Immature natural killer cell (primary cell): ENCODE results near the gene TECPR2. TPM values are rescaled to one million over a fixed set of nuclear protein-coding genes. Genes with fewer than 3 reads are reported as not detected.

Source experiments
- DNase-seq, 3 donors: peaks; one replicate each; pipeline ENCODE4 v3.0.0; 2022; ENCODE audit warnings: mixed read lengths in 1 of 3
- H3K27ac Mint-ChIP-seq, 6 donors: one replicate each; pipeline ENCODE4 v1.8.0; 2020; ENCODE audit warnings: mixed read lengths in 6 of 6, mild to moderate bottlenecking in 5 of 6, inconsistent platforms in 4 of 6, moderate library complexity in 3 of 6
- H3K27me3 Mint-ChIP-seq, 3 donors: one replicate each; pipeline ENCODE4 v1.8.0; 2020 to 2021; ENCODE audit warnings: low read depth in 3 of 3, mild to moderate bottlenecking in 3 of 3, mixed read lengths in 3 of 3, moderate library complexity in 3 of 3, inconsistent platforms in 1 of 3
- H3K36me3 Mint-ChIP-seq, 3 donors: one replicate each; pipeline ENCODE4 v1.8.0; 2020; ENCODE audit warnings: mixed read lengths in 3 of 3, inconsistent platforms in 2 of 3, mild to moderate bottlenecking in 2 of 3
- H3K4me1 Mint-ChIP-seq, 2 donors: one replicate each; pipeline ENCODE4 v1.8.0; 2020; ENCODE audit warnings: inconsistent platforms in 2 of 2, mild to moderate bottlenecking in 2 of 2, mixed read lengths in 2 of 2, moderate library complexity in 1 of 2
- H3K4me3 Mint-ChIP-seq, 5 donors: one replicate each; pipeline ENCODE4 v1.8.0; 2020; ENCODE audit warnings: mild to moderate bottlenecking in 5 of 5, mixed read lengths in 5 of 5, inconsistent platforms in 3 of 5, moderate library complexity in 3 of 5
- H3K9me3 Mint-ChIP-seq, 6 donors: one replicate each; pipeline ENCODE4 v1.8.0; 2020; ENCODE audit warnings: mild to moderate bottlenecking in 6 of 6, mixed read lengths in 6 of 6, inconsistent platforms in 4 of 6, moderate library complexity in 3 of 6
- polyA plus RNA-seq, 3 donors: library from polyadenylated mRNA; unstranded; fragments of 300-500 nt; fragmentation: Illumina TruSeq; gene quantifications; one replicate each; pipeline ENCODE4 v1.2.3, GENCODE V29; 2021

The TECPR2 gene
- 1 to 10 TPM in 2 of 3 donors, not detected in 1; 2.2 to 5.5 TPM for polyA plus RNA-seq

GRCh38 chr14:102362545-102363181 lies at the start of gene TECPR2, which contains the start of gene CINP:
Gene TECPR2, plus strand, starts transcription at chr14:102362941. Its CDS starts 13,781 bp downstream, at chr14:102376722.
Gene CINP, minus strand, starts transcription at chr14:102362890. Its CDS starts 39 bp downstream, at chr14:102362851.
- H3K4me3 Mint-ChIP-seq = peak within 1 kb of the TSS in 4 of 5 donors; percentile 90 to 97 (median 94)
- H3K9me3 Mint-ChIP-seq = no peaks in the 10 kb centered on the region
- peak within 1 kb of the TSS in 5 of 6 donors; percentile 94 to 97 (median 95) for H3K27ac Mint-ChIP-seq
- H3K27me3 Mint-ChIP-seq = peaks cover 0 to 8% (median 2%) of the 10 kb centered on the region in 3 donors
- peaks cover 0 to 5% (median 0%) of the 10 kb centered on the region in 3 donors for H3K36me3 Mint-ChIP-seq
- H3K4me1 Mint-ChIP-seq = peaks cover 22 to 33% of the 10 kb centered on the region in 2 donors
- DNase-seq = peak; percentile 93 to 94 (median 93)

- H3K27me3 Mint-ChIP-seq = peaks cover 16 to 34% (median 26%) of the 10 kb centered on the region in 3 donors
- peak; percentile 77 to 81 (median 80) for DNase-seq
- H3K36me3 Mint-ChIP-seq = no peaks in the 10 kb centered on the region
- H3K4me3 Mint-ChIP-seq = peak overlapping the region; percentile 87 to 99 (median 91)
- peak overlapping the region; percentile 64 to 89 (median 81) for H3K27ac Mint-ChIP-seq
- no peaks in the 10 kb centered on the region for H3K9me3 Mint-ChIP-seq
- peaks cover 47 to 53% of the 10 kb centered on the region in 2 donors for H3K4me1 Mint-ChIP-seq
Observed at GRCh38 chr14:102314242-102315011, 48.3 kb upstream of the TECPR2 start.

- Mint-ChIP-seq H3K27me3 (peaks cover 16 to 36% (median 26%) of the 10 kb centered on the region in 3 donors), H3K9me3 (no peaks in the 10 kb centered on the region), H3K36me3 (no peaks in the 10 kb centered on the region), H3K27ac (peak overlapping the region in 1 of 6 donors; percentile 40), H3K4me3 (peak overlapping the region; percentile 87 to 99 (median 91)), H3K4me1 (peaks cover 49 to 58% of the 10 kb centered on the region in 2 donors)
- no peak for DNase-seq
Observed at GRCh38 chr14:102315121-102315520, 47.6 kb upstream of the TECPR2 start.

GRCh38 chr14:102316338-102316742 lies 46.4 kb upstream of the TECPR2 start:
- H3K27me3 Mint-ChIP-seq = peaks cover 16 to 38% (median 26%) of the 10 kb centered on the region in 3 donors
- peaks cover 55 to 70% of the 10 kb centered on the region in 2 donors for H3K4me1 Mint-ChIP-seq
- DNase-seq = no peak
- H3K27ac Mint-ChIP-seq = peak overlapping the region; percentile 88 to 98 (median 96)
- H3K9me3 Mint-ChIP-seq = no peaks in the 10 kb centered on the region
- peak overlapping the region; percentile 94 to 98 (median 97) for H3K4me3 Mint-ChIP-seq
- no peaks in the 10 kb centered on the region for H3K36me3 Mint-ChIP-seq

- Mint-ChIP-seq H3K4me3 (peak overlapping the region; percentile 94 to 98 (median 97)), H3K27me3 (peaks cover 16 to 38% (median 26%) of the 10 kb centered on the region in 3 donors), H3K27ac (peak overlapping the region; percentile 88 to 98 (median 96)), H3K9me3 (no peaks in the 10 kb centered on the region), H3K36me3 (no peaks in the 10 kb centered on the region), H3K4me1 (peaks cover 55 to 76% of the 10 kb centered on the region in 2 donors)
- peak; percentile 95 to 96 (median 96) for DNase-seq
Observed at GRCh38 chr14:102316743-102317563, 45.8 kb upstream of the TECPR2 start.

GRCh38 chr14:102317564-102318248 lies 45.0 kb upstream of the TECPR2 start:
- Mint-ChIP-seq H3K27me3 (peaks cover 16 to 38% (median 26%) of the 10 kb centered on the region in 3 donors), H3K27ac (peak overlapping the region; percentile 88 to 98 (median 97)), H3K4me1 (peaks cover 57 to 77% of the 10 kb centered on the region in 2 donors), H3K36me3 (no peaks in the 10 kb centered on the region), H3K4me3 (peak overlapping the region; percentile 94 to 98 (median 97)), H3K9me3 (no peaks in the 10 kb centered on the region)
- peak in 1 of 3 donors; percentile 21 for DNase-seq

GRCh38 chr14:102318781-102319276 lies 43.9 kb upstream of the TECPR2 start:
- no peaks in the 10 kb centered on the region for H3K9me3 Mint-ChIP-seq
- H3K27ac Mint-ChIP-seq = peak overlapping the region; percentile 95 to 99 (median 98)
- peaks cover 54 to 83% of the 10 kb centered on the region in 2 donors for H3K4me1 Mint-ChIP-seq
- H3K4me3 Mint-ChIP-seq = peak overlapping the region; percentile 94 to 98 (median 97)
- no peak for DNase-seq
- no peaks in the 10 kb centered on the region for H3K36me3 Mint-ChIP-seq
- peaks cover 15 to 38% (median 26%) of the 10 kb centered on the region in 3 donors for H3K27me3 Mint-ChIP-seq

DNA sequence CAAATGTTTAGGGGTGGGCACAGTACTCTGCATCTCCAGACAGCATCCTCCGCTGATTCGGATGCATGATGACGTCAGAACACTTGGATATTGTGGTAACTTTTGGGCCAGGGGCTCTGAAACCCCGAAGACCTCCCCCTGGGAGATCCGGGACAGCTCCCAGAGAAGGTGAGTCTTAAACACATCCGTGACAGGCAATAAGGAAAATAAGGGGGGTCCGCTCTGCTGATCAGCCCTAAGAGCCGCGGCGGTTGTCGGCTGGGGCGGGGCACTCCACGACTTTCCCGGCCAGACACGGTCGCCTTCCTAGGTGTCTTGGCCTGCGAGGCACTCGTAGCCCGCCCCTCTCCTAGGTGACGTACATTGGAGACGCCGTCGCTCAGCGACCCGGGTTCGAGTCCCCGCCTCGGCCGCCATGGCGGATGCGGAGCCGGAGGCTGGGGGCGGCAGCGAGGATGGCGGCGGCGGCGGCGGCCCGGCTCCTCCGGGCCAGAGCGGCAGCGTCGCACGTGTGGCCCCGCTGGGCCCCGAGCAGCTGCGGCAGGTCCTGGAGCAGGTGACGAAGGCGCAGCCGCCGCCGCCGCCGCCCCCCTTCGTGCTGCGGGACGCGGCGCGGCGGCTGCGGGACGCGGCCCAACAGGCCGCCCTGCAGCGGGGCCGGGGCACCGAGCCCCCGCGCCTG lies 43.2 kb upstream of the TECPR2 start, which contains the start of gene ZNF839:
Gene ZNF839 (plus strand): TSS at position 396 of the 682 bp plus-strand sequence. CDS start 20 bp downstream, at position 416.
- Mint-ChIP-seq H3K27ac (peak within 1 kb of the TSS; percentile 95 to 99 (median 98)), H3K27me3 (peaks cover 13 to 35% (median 26%) of the 10 kb centered on the region in 3 donors), H3K4me3 (peak within 1 kb of the TSS; percentile 94 to 98 (median 97)), H3K4me1 (peaks cover 48 to 76% of the 10 kb centered on the region in 2 donors), H3K9me3 (no peaks in the 10 kb centered on the region), H3K36me3 (no peaks in the 10 kb centered on the region)
- peak; percentile 90 to 92 (median 91) for DNase-seq

- H3K4me3 Mint-ChIP-seq = peak overlapping the region; percentile 89 to 91 (median 90)
- H3K9me3 Mint-ChIP-seq = no peaks in the 10 kb centered on the region
- H3K27ac Mint-ChIP-seq = peak overlapping the region; percentile 91 to 96 (median 95)
- H3K4me1 Mint-ChIP-seq = peaks cover 42 to 70% of the 10 kb centered on the region in 2 donors
- H3K27me3 Mint-ChIP-seq = peaks cover 13 to 34% (median 23%) of the 10 kb centered on the region in 3 donors
- DNase-seq = peak in 2 of 3 donors; percentile 49 to 57
- no peaks in the 10 kb centered on the region for H3K36me3 Mint-ChIP-seq
Observed at GRCh38 chr14:102320033-102320660, 42.6 kb upstream of the TECPR2 start.

DNA sequence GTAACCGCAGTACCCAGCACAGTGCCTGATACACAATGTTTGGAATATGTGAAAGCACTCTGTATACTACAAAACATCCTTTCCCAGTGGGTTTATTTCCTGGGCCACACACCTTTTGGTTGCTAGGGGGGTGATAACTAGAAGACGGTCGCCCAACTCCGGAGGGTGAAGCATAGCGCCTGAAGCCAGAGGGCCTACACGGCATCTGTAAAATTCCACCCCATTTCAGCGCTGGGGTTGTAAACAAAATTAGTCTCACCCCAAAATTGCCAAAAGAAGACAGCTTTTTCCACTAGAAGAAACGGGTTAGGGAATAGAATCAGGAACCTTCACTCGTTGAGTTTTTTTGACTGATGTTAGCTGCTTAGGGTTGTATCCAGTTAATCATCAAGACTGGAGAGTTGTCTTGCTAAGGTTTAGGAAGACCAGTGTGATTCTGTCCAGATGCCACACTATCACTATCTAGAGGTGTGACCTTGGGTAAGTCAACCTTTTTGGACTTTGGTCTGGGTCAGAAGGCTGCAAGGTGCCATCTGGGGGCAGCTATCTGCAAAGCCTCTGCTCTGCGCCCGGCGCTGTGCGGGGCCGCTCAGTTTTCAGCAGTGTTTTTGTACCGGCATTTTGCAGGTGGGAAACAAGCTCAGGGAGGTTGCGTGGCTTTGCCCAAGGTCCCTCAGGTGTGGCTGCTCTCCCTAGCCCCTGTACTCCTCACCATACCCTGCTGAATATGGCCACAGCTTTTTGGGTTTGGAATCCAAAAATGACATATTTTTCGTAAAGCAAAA lies 41.9 kb upstream of the TECPR2 start:
- H3K4me3 Mint-ChIP-seq = peak overlapping the region; percentile 89 to 91 (median 90)
- no peak for DNase-seq
- peak overlapping the region; percentile 91 to 96 (median 95) for H3K27ac Mint-ChIP-seq
- H3K9me3 Mint-ChIP-seq = no peaks in the 10 kb centered on the region
- H3K27me3 Mint-ChIP-seq = peaks cover 13 to 34% (median 23%) of the 10 kb centered on the region in 3 donors
- peaks cover 41 to 64% of the 10 kb centered on the region in 2 donors for H3K4me1 Mint-ChIP-seq
- no peaks in the 10 kb centered on the region for H3K36me3 Mint-ChIP-seq
